HCT116 (cell line): ENCODE results near the gene CDH22.

Experiments
- CTCF ChIP-seq, 3 experiments: fragments of 200-600 bp in 1 of 3; sonication (generic) in 1 of 3; IDR thresholded peaks in 2 of 3; conservative IDR thresholded peaks in 1 of 3; 2 replicates each; pipeline ENCODE4 v1.5.1; 2012 to 2017; ENCODE audit warnings: low read depth in 2 of 3, low read length in 2 of 3, antibody characterized with exemption in 1 of 3, borderline replicate concordance in 1 of 3, control low read depth in 1 of 3, mild to moderate bottlenecking in 1 of 3, mixed read lengths in 1 of 3, mixed run types in 1 of 3, moderate library complexity in 1 of 3; ENCODE audit not compliant: insufficient read depth in 1 of 3
- ELF1 ChIP-seq: IDR thresholded peaks from 2 replicates; pipeline ENCODE4 v1.6.1; 2012; ENCODE audit warnings: low read depth, borderline replicate concordance
- EZH2 ChIP-seq: fragments of 200-600 bp; sonication (generic); IDR thresholded peaks from 2 replicates; pipeline ENCODE4 v1.6.1; 2017; ENCODE audit warnings: antibody characterized with exemption, mixed run types
- POLR2A ChIP-seq: IDR thresholded peaks from 2 replicates; pipeline ENCODE4 v1.7.0; 2011; ENCODE audit warnings: borderline replicate concordance; ENCODE audit not compliant: insufficient read depth, insufficient read length; ENCODE audit errors: extremely low read depth
- REST ChIP-seq: IDR thresholded peaks from 2 replicates; pipeline ENCODE4 v1.6.1; 2012; ENCODE audit warnings: low read depth
- SRF ChIP-seq: IDR thresholded peaks from 2 replicates; pipeline ENCODE4 v1.6.1; 2012; ENCODE audit warnings: low read depth
- TCF7L2 ChIP-seq: IDR thresholded peaks from 2 replicates; pipeline ENCODE4 v1.7.0; 2011; ENCODE audit warnings: borderline replicate concordance, inconsistent platforms; ENCODE audit not compliant: insufficient read depth, insufficient read length; ENCODE audit errors: extremely low read depth

GRCh38 chr20:46255440-46256104, 52.7 kb downstream of the CDH22 start:
- TF ChIP-seq EZH2, result no peak
- TF ChIP-seq CTCF (IDR thresholded peaks at IDR 0.05 in 2 of 3, conservative IDR thresholded peaks at IDR 0.05 in 1 of 3; ENCODE audit: borderline replicate concordance in 1 of 3, insufficient read depth in 1 of 3, low read depth in 2 of 3, low read length in 2 of 3), result no peak
- no peak for TF ChIP-seq REST
- no peak for TF ChIP-seq POLR2A
- TF ChIP-seq ELF1, result no peak
- no peak for TF ChIP-seq SRF
- TF ChIP-seq TCF7L2, result no peak
